Measurements from ENCODE around the gene SLC39A11.

Gene SLC39A11

GRCh38 chr17:72706396-72706981 is 386.0 kb downstream of the SLC39A11 start:
- no peak for DNase-seq

DNA sequence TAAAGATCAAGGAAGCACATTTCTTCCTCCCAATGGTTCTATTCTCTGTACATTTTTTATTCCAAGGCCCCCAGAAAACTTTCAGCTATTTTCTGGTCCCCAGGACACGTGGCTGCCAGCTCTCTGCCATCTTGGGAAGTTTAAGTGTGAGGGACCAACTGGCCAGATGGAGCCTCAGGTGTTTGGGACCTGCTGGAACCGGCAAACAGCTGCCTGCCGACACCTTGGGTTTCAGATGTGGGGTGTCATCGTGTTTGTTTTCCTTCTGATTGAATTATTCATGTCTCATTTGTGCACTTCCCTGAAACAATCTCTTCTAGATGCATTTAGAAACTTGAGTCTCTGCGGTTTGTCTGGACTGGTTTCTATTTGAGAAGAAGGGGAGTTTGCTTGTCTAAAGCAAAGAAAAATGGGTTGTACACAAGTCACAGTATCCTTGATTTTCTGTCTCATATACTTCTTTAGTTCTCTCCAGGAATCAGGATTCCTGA is 386.5 kb downstream of the SLC39A11 start:
- DNase-seq = no peak

DNA sequence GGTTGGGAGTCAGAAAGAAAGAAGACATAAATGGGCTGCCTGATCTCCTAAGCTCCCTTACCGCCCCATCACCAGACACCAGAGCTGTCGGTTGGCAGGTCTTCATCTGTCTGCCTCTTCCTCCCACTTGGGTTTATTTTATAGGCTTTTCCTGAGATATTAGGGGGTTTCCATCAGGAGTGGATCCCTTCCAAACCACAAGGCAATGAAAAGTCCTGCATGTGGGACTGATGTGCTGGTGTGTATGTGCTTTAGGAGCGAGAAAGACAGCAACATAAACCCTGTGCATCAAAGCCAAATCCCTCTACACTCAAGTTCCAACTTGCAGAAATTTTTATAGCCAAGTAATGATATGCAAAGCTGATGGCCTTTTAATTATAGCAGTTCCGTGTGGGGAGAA is 389.5 kb downstream of the SLC39A11 start:
- DNase-seq = peak; percentile 61

GRCh38 chr17:72702136-72702735 is 390.3 kb downstream of the SLC39A11 start:
- peak; percentile 77 for DNase-seq

GRCh38 chr17:72700226-72700625 is 392.3 kb downstream of the SLC39A11 start:
- DNase-seq = no peak

DNA sequence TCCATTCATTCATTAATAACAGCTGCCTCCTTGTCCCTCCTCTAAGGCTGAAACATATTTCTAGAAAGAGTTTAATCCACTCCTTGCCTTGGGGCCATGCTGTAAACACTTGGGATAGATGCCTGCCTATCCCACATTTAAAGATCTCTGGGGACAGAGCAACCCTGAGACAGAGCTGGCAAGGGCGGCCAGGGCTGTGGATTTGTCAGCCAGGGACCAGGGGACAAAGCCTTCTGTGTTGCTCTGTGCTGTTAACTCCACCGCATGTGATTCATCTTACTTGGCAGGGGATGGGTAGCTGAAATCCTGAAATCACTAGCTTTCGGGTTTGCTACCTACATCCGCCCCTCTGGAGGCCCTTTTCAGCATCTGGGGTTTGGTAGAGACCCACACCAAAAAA is 392.9 kb downstream of the SLC39A11 start:
- DNase-seq = peak; percentile 46

GRCh38 chr17:72697602-72698146 is 394.8 kb downstream of the SLC39A11 start:
- DNase-seq = no peak

DNA sequence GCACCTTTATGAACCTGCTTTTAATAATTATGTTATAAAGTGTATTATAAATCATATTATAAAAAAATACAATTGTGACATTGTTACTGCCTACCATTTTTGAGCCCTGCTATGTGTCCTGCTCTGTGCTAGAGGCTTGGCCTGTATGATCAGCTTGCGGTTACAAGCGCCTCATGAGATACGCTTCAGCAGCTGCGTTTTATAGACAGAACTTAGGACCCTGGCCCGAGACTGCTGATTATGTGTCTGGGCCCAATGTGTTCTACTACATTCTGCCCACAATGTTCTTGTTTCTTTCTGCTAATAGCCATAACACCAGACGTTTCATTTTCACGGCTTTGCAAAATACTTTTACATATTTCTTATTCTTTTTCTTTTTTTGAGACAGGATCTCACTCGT is 395.8 kb downstream of the SLC39A11 start:
- no peak for DNase-seq

GRCh38 chr17:72696156-72696555 is 396.3 kb downstream of the SLC39A11 start:
- no peak for DNase-seq

DNA sequence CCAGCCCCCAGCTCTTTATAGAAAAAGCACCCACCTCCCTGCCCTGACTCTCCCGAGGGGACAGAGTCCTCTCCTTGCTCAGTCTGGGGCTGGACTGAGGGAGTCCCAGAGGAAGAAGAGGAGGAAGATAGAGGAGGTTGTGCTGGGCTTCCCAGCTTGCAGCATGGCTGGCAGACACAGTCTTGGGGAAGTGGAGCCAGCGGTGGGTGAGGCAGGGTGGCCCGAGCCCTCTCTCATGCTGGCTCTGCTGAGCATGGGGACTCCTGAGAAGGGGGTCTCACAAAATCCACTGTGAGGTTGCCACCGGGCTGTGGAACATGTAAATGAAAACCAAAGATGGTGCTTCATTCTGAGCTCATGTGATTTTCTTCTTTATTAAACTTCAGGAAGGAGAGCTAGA is 398.5 kb downstream of the SLC39A11 start:
- DNase-seq = no peak

- no peak for DNase-seq
Measured at GRCh38 chr17:72693151-72693878, 399.2 kb downstream of the SLC39A11 start.

DNA sequence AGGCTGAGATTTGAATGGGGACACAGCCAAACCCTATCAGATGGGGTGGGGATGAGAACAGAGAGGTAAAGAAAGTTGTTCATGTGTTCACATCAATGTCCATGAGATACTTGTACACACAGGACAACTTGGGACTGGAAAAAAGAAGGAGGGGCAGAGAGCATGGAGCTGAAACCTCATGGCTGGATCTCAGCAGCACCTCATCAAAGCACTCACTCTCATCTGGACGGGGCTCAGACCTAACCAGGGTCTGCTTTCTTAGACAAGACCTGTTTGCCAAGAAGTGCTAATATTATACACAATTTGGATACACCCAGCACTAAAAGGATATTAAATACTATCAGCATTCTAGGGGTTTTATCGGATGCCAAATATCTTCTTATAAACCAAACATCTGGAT is 399.8 kb downstream of the SLC39A11 start:
- DNase-seq = no peak

DNA sequence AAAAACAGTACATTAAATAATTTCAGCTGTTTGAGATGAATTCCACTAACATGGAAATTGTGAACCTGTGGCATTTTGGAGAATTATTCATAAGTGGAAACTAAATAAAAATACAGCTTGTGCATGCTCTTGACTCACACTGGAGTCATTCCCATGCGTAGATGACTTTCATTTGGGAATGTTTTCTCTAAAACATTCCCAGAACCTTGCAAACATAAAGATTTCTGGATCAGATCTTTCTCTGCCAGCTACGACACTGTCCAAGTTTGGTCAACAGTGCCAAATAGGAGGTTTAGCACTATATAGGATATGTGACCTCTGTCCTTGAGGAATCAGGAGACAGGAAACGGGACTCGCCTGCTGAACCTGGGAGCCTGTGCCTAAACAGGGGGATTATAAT is 400.9 kb downstream of the SLC39A11 start:
- peak; percentile 67 for DNase-seq

DNA sequence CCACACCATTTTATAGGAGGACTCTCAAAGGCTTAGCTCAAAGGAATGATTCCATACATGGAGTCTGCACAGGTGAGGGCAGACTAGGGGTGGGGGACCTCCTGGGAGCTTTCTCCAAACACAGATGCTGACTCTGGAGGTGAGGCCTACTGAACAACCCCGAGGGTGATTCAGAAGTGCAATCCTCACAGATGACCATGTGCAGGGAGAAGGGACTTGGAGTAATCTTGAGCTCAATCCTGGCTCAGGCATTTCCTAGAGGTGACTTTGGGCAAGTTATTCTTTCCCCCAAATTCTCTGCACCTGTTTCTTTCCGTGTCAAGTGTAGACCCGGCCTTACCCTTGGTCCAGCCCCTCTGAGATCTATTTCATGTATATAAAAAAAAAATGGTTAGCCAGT is 401.5 kb downstream of the SLC39A11 start:
- DNase-seq = no peak

DNA sequence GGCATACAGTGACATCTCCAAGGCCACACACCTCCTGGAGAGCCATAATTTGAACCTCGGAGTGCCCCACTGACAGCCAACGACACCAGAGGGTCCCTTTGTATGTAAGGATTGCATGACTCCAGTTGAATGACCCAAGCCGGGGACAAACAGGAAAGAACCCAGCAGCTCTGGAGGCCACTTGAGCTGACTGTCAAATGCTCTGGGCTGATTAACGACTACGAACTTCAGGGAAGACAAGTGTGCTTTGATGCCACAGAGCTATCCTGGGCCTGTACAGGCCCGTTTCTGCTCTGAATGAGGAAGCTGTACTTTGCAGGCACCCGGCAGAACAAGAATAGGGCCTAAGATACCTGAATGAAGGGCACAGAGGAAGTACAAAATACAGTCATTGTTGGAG is 404.6 kb downstream of the SLC39A11 start:
- no peak for DNase-seq

GRCh38 chr17:72684405-72685020 is 408.0 kb downstream of the SLC39A11 start:
- DNase-seq = no peak

DNA sequence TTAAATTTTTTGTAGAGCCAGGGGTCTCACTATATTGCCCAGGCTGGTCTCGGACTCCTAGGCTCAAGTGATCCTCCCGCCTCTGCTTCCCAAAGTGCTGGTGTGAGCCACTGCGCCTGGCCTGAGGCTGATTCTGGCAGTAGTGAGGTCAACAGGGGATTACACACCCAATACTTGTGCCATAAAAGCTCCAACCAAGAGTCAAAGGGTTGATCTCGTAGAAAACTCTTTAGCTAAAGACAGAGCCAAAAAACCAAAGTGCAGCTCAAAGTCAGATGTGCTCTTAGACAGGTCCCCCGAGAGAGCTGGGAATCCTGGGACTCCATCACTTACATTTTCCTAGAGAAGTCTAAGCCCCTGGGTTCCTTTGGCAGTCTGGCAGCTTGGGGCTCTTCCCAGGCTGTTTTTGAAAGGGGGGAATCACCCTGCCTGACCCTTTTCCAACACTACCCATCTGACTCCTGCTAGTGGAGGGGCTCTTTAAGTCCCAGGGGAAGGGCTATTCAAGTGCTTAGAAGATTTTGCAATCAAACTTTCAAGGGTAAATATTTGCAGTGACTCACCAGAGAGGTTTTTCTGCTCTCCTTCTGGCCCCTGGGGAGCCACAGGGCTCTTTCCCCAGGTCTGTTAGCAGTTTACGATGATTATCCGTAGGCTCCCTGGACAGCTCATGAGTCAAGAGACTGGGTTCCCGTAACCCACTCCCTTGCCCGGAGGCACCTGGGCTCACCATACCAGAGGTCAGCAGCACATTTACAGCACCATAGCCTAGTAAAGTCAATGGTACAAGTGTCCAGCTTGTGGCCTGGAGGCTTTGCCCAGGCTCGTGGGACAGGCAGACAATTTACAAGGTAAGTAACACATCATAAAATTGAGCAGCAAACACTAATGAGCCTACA is 408.7 kb downstream of the SLC39A11 start:
- DNase-seq = peak; percentile 97

DNA sequence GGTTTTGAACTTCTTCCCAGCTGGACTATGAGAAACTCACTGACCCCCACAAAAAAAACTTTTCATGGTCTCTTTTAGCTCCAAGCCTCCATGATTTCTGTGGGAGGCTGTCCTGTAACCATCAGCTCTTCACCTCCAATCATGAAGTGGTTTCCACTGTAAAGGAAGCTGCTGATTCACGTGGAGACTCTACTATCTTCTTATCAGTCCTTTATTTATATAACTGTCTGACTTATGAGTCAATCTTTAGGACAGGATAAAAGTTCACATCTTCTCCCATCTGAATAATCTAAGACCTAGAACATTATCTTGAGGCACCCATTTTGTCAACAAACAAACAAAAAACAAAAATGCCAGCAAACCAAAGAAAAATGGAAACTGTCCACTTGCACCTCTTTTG is 409.9 kb downstream of the SLC39A11 start:
- peak; percentile 56 for DNase-seq

GRCh38 chr17:72681844-72682243 is 410.6 kb downstream of the SLC39A11 start:
- DNase-seq = no peak

DNA sequence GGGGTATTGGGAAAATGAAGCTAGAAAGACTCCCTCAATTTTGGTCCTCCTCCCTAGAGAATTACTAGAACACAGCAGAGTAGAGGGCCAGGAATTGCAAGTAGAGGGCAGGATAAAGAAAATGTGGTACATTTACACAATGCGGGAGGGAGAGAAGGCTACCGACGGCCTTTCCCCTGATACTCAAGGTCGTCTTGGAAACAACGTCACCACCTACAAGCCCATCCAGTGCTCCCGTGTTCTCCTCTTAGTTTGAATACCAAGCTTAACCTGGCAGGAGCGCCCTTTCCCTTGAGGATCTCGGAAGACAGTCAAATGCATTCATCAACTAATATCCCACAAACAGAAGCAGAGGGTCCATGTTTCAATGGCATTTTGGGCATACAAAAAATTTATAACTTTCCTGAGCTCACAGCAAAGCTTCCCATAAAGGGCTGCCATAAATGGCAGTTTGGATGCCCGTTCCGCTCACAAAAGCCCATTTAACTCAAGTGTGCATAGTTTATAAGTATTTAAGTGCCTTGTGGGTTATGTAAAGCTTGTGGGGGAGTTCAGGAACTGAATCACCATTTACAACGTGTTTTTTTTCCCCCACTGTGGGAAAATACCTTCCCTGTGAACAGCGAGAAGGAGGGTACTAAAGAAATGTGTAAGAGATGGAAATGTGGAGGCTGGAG is 414.6 kb downstream of the SLC39A11 start:
- DNase-seq = peak; percentile 66

DNA sequence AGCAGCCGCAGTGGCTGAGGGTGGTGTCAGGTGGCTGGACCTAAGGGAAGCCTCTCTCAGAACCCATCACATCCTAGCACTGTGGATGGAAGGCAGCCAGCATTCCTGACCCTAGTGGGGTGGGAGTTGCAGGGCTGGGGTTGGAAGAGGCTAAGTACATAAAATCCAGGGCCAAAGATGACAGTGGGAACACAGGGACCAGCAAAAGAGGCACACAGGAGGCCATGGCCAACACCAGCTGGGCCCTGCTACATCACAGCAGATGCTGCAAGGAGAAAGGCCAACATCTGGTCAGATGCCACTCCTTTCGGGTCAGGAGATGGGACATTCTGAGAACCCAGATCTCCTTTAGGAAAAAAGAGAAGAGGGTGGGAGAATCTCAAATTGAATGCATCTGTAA is 415.4 kb downstream of the SLC39A11 start:
- DNase-seq = no peak

GRCh38 chr17:72672729-72673128 is 419.8 kb downstream of the SLC39A11 start:
- DNase-seq = no peak

Measured in EL (cell line).